ENCODE results near the gene SNRPA1. TPM values are rescaled to one million over a fixed set of nuclear protein-coding genes. Genes with fewer than 3 reads are reported as not detected.

The SNRPA1 gene
- total and polyA plus RNA-seq, 2 of the 13 experiments (the other 11 are each of a cell fraction or from before 2014, with no cell fraction given): 41.2 to 108 TPM

GRCh38 chr15:101277038-101277822 lies 17.8 kb downstream of the SNRPA1 start, which contains the start of gene SELENOS (continued):
- TF ChIP-seq ZNF530 (CRISPR knock-in tag; IDR thresholded peaks at IDR 0.05; ENCODE audit: low read depth) (no peak), ATF5 (CRISPR knock-in tag; IDR thresholded peaks at IDR 0.05; ENCODE audit: low read depth) (peak; percentile 41; the same call in 1 of the 2 replicates), PCBP2 (optimal IDR thresholded peaks at IDR 0.05; ENCODE audit: low read depth, low read length, poor library complexity, severe bottlenecking) (no peak), E2F1 (CRISPR knock-in tag; IDR thresholded peaks at IDR 0.05) (peak; percentile 5; the same call in 1 of the 2 replicates), ZNF891 (CRISPR knock-in tag; IDR thresholded peaks at IDR 0.05) (0 out of 2 replicates have a peak, but pooled peaks have one; percentile 35), RBAK (CRISPR knock-in tag; IDR thresholded peaks at IDR 0.05) (no peak), SRY (CRISPR knock-in tag; IDR thresholded peaks at IDR 0.05) (peak; percentile 77; the same call in 1 of the 2 replicates), HDAC2 (CRISPR knock-in tag; IDR thresholded peaks at IDR 0.05) (no peak; the same call in 1 of the 2 replicates), LBX2 (CRISPR knock-in tag; IDR thresholded peaks at IDR 0.05; ENCODE audit: borderline replicate concordance) (no peak), ZNF143 (CRISPR knock-in tag; IDR thresholded peaks at IDR 0.05) (no peak), SETDB1 (CRISPR knock-in tag; IDR thresholded peaks at IDR 0.05; ENCODE audit: borderline replicate concordance) (no peak), PAXIP1 (CRISPR knock-in tag; conservative IDR thresholded peaks at IDR 0.05) (no peak; the same call in 1 of the 2 replicates), ZBTB2 (CRISPR knock-in tag; IDR thresholded peaks at IDR 0.05; ENCODE audit: low read depth) (peak; percentile 70), JARID2 (CRISPR knock-in tag; IDR thresholded peaks at IDR 0.05; ENCODE audit: insufficient replicate concordance) (no peak), E2F2 (CRISPR knock-in tag; IDR thresholded peaks at IDR 0.05; ENCODE audit: borderline replicate concordance) (peak; percentile 49; the same call in 1 of the 2 replicates), FUBP1 (CRISPR knock-in tag; IDR thresholded peaks at IDR 0.05; ENCODE audit: borderline replicate concordance) (no peak)

Measured in HepG2 (cell line).